IMR-90 (cell line): ENCODE results near the gene VSIG4. TPM values are rescaled to one million over a fixed set of nuclear protein-coding genes. Genes with fewer than 3 reads are reported as not detected.

Source experiments
- ATAC-seq: fragments of 200-7000 bp; cut with Tn5 transposase; 2 replicates; pipeline ENCODE4 v1.9.1; 2020; ENCODE audit warnings: low read depth, mild to moderate bottlenecking, moderate library complexity
- BruUV-seq: library from RNA; stranded (reverse); fragments of 400-500 nt; replicated peaks from 2 replicates; lab custom pipeline; 2021; lab: Mats Ljungman, UMichigan
- CTCF ChIA-PET: fragments of 300-600 bp; formaldehyde crosslinking; extraction: SDS; loops from one replicate; lab custom pipeline; 2021; ENCODE audit warnings: antibody characterized with exemption; lab: Yijun Ruan, JAX
- POLR2A ChIA-PET: fragments of 300-600 bp; sonication (Branson Sonifier 250); formaldehyde crosslinking; loops from one replicate; lab custom pipeline; 2022; ENCODE audit warnings: antibody characterized with exemption; ENCODE audit not compliant: unreplicated experiment; lab: Charles Lee
- DNase-seq: peaks from one replicate; pipeline ENCODE4 v3.0.0; 2013
- H2AFZ ChIP-seq: replicated peaks from 2 replicates; pipeline ENCODE3; 2013; ENCODE audit warnings: low read length, mild to moderate bottlenecking; ENCODE audit not compliant: poor library complexity
- H2AK5ac ChIP-seq: 2 replicates; pipeline ENCODE4 v1.6.1; 2013; ENCODE audit warnings: low read depth, low read length, inconsistent platforms
- H2AK9ac ChIP-seq: replicated peaks from 2 replicates; pipeline ENCODE3; 2013; ENCODE audit warnings: mild to moderate bottlenecking, low read depth, low read length, moderate library complexity; ENCODE audit not compliant: poor library complexity
- H2BK120ac ChIP-seq: 2 replicates; pipeline ENCODE4 v1.6.1; 2013; ENCODE audit warnings: low read depth, low read length, inconsistent platforms
- H2BK15ac ChIP-seq: 3 replicates; pipeline ENCODE4 v1.6.1; 2013; ENCODE audit warnings: low read depth, low read length, inconsistent platforms
- H2BK20ac ChIP-seq: 2 replicates; pipeline ENCODE4 v1.6.1; 2013; ENCODE audit warnings: low read depth, mild to moderate bottlenecking, inconsistent platforms, low read length, moderate library complexity
- H2BK5ac ChIP-seq: 2 replicates; pipeline ENCODE4 v1.6.1; 2013; ENCODE audit warnings: mild to moderate bottlenecking, low read depth, low read length, inconsistent platforms; ENCODE audit not compliant: poor library complexity, severe bottlenecking
- H3K14ac ChIP-seq: replicated peaks from 2 replicates; pipeline ENCODE4 v1.6.1; 2013; ENCODE audit warnings: low read depth, low read length, inconsistent platforms
- H3K18ac ChIP-seq: 2 replicates; pipeline ENCODE4 v1.6.1; 2013; ENCODE audit warnings: low read depth, low read length, control low read depth
- H3K23ac ChIP-seq: 2 replicates; pipeline ENCODE4 v1.6.1; 2013; ENCODE audit warnings: low read depth, low read length, inconsistent platforms
- H3K27ac ChIP-seq: 2 replicates; pipeline ENCODE4 v1.5.1; 2013; ENCODE audit warnings: mild to moderate bottlenecking, control low read depth, low read length; ENCODE audit not compliant: insufficient read depth
- H3K27me3 ChIP-seq: 2 replicates; pipeline ENCODE4 v1.6.1; 2013; ENCODE audit warnings: low read length; ENCODE audit not compliant: control insufficient read depth, insufficient read depth
- H3K36me3 ChIP-seq: 2 replicates; pipeline ENCODE4 v1.6.1; 2013; ENCODE audit warnings: low read length, mixed read lengths; ENCODE audit not compliant: control insufficient read depth, insufficient read depth
- H3K4ac ChIP-seq: 2 replicates; pipeline ENCODE4 v1.6.1; 2013; ENCODE audit warnings: low read depth, low read length, inconsistent platforms
- H3K4me1 ChIP-seq: 2 replicates; pipeline ENCODE4 v1.6.1; 2013; ENCODE audit warnings: low read length, mixed read lengths; ENCODE audit not compliant: control insufficient read depth, insufficient read depth
- H3K4me2 ChIP-seq: 2 replicates; pipeline ENCODE4 v1.6.1; 2013; ENCODE audit warnings: low read depth, mild to moderate bottlenecking, control low read depth, low read length, moderate library complexity
- H3K4me3 ChIP-seq: 2 replicates; pipeline ENCODE4 v1.5.1; 2013; ENCODE audit warnings: low read depth, mild to moderate bottlenecking, control low read depth, low read length, moderate library complexity; ENCODE audit not compliant: insufficient read depth
- H3K56ac ChIP-seq: 2 replicates; pipeline ENCODE4 v1.6.1; 2013; ENCODE audit warnings: low read length, inconsistent platforms; ENCODE audit not compliant: insufficient read depth; ENCODE audit errors: extremely low read depth
- H3K79me1 ChIP-seq, 2 experiments: 2 replicates each; pipeline ENCODE4 v1.6.1; 2013; ENCODE audit warnings: low read length in 2 of 2, inconsistent platforms in 1 of 2, low read depth in 1 of 2
- H3K9ac ChIP-seq: 2 replicates; pipeline ENCODE4 v1.6.1; 2013; ENCODE audit warnings: low read depth, low read length, control low read depth
- H3K9me1 ChIP-seq: 2 replicates; pipeline ENCODE4 v1.6.1; 2013; ENCODE audit warnings: low read length, inconsistent platforms; ENCODE audit not compliant: insufficient read depth
- H3K9me3 ChIP-seq: 2 replicates; pipeline ENCODE4 v1.6.1; 2013; ENCODE audit warnings: low read length; ENCODE audit not compliant: control insufficient read depth, insufficient read depth
- H4K20me1 ChIP-seq: 2 replicates; pipeline ENCODE4 v1.6.1; 2013; ENCODE audit warnings: low read length, inconsistent platforms; ENCODE audit not compliant: insufficient read depth
- H4K5ac ChIP-seq: 2 replicates; pipeline ENCODE4 v1.6.1; 2013; ENCODE audit warnings: mild to moderate bottlenecking, low read depth, low read length, control low read depth
- H4K8ac ChIP-seq, 2 experiments: 2 replicates each; pipeline ENCODE4 v1.6.1; 2013; ENCODE audit warnings: low read depth in 2 of 2, low read length in 2 of 2, control low read depth in 1 of 2, inconsistent platforms in 1 of 2
- H4K91ac ChIP-seq: 2 replicates; pipeline ENCODE4 v1.6.1; 2013; ENCODE audit warnings: low read depth, low read length, inconsistent platforms; ENCODE audit not compliant: insufficient read depth
- BHLHE40 ChIP-seq: fragments of 150-350 bp; IDR thresholded peaks from 2 replicates; pipeline ENCODE4 v1.6.1; 2016; ENCODE audit warnings: mild to moderate bottlenecking, low read depth, low read length
- CHD1 ChIP-seq: IDR thresholded peaks from 2 replicates; pipeline ENCODE4 v1.6.1; 2012; ENCODE audit warnings: low read depth, low read length, improper control_type of control experiment
- FOS ChIP-seq: fragments of 150-350 bp; IDR thresholded peaks from 2 replicates; pipeline ENCODE4 v1.6.1; 2016; ENCODE audit warnings: low read depth, low read length
- MXI1 ChIP-seq: IDR thresholded peaks from 2 replicates; pipeline ENCODE4 v1.6.1; 2012; ENCODE audit warnings: low read depth, mild to moderate bottlenecking, low read length, moderate library complexity, borderline replicate concordance
- NFE2L2 ChIP-seq: fragments of 150-350 bp; IDR thresholded peaks from 2 replicates; pipeline ENCODE4 v1.6.1; 2016; ENCODE audit warnings: low read depth, mild to moderate bottlenecking, low read length
- POLR2A ChIP-seq: IDR thresholded peaks from 2 replicates; pipeline ENCODE4 v1.6.1; 2012; ENCODE audit warnings: mild to moderate bottlenecking, low read depth, low read length
- RAD21 ChIP-seq: IDR thresholded peaks from 2 replicates; pipeline ENCODE4 v1.6.1; 2012; ENCODE audit warnings: low read length, improper control_type of control experiment
- RCOR1 ChIP-seq: IDR thresholded peaks from 2 replicates; pipeline ENCODE4 v1.6.1; 2012; ENCODE audit warnings: mild to moderate bottlenecking, low read length, improper control_type of control experiment; ENCODE audit not compliant: insufficient replicate concordance
- RFX5 ChIP-seq: IDR thresholded peaks from 2 replicates; pipeline ENCODE4 v1.8.0; 2012; ENCODE audit warnings: low read depth, mild to moderate bottlenecking, low read length, moderate library complexity
- SMC3 ChIP-seq: fragments of 150-350 bp; IDR thresholded peaks from 2 replicates; pipeline ENCODE4 v1.6.1; 2016; ENCODE audit warnings: low read depth, mild to moderate bottlenecking, antibody characterized with exemption, low read length, moderate library complexity
- dilution Hi-C: fragments of 300-500 bp; cut with HindIII; formaldehyde crosslinking; loops from one replicate; pipeline ENCODE4 v1.14.3; 2018; ENCODE audit warnings: low sequenced_read_pairs; ENCODE audit not compliant: unreplicated experiment
- in situ Hi-C: fragments of 300-500 bp; cut with MboI; formaldehyde crosslinking; loops from 3 replicates; pipeline ENCODE4 v1.14.3; 2019; ENCODE audit warnings: low sequenced_read_pairs, inconsistent platforms, mixed read lengths
- intact Hi-C: fragments of 100-400 bp; cut with micrococcal nuclease; formaldehyde crosslinking; loops from 2 replicates; pipeline ENCODE4 v1.10.0; 2022
- polyA plus RNA-seq, 3 experiments: library from polyadenylated mRNA; depleted of rRNA; stranded (reverse); fragments of >200 nt; gene quantifications; 2 replicates each; pipeline ENCODE4 v1.2.3, GENCODE V29; 2012; ENCODE audit warnings: low replicate concordance in 1 of 3
- total RNA-seq: library from RNA; depleted of rRNA; stranded (reverse); fragments of >200 nt; gene quantifications from 2 replicates; pipeline ENCODE4 v1.2.3, GENCODE V29; 2012

The VSIG4 gene
- total and polyA plus RNA-seq, 2 of the 4 experiments (the other 2 are of a cell fraction), result not detected

DNA sequence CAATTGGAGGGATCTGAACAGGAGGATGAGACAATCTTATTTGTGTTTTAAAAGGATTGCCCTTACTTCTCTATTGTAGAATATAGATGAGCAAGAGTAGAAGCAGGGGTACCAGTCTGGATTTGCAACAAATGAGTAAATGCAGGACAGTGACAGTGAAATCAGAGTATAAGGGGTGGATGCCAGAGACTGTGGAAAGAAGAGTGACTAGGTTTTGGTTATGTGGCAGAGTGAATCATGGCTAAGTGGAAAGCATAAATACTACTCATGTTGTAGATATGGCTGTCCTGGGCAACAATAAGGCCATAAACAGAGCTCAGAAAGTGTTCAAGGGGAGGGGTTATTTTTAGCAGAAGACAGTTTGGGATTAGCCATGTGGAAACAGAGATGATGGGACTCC, 6.0 kb upstream of the VSIG4 start:
- no peak overlapping the region for H4K91ac ChIP-seq
- H3K14ac ChIP-seq, result no peak overlapping the region
- no peaks in the 10 kb centered on the region for H3K79me1 ChIP-seq
- POLR2A ChIA-PET, result no interaction called here
- no peak overlapping the region for H3K4me3 ChIP-seq
- ATAC-seq, result no peak
- BruUV-seq, result no TSS peak
- TF ChIP-seq POLR2A (no peak), CHD1 (no peak), NFE2L2 (no peak), BHLHE40 (no peak), MXI1 (no peak), SMC3 (no peak), RFX5 (no peak), RAD21 (no peak), RCOR1 (no peak), FOS (no peak)
- CTCF ChIA-PET, result no interaction called here
- H3K18ac ChIP-seq, result no peak overlapping the region
- dilution Hi-C loops, result no loop called here
- no peak overlapping the region for H2AFZ ChIP-seq
- H2AK9ac ChIP-seq, result no peak overlapping the region
- no peaks in the 10 kb centered on the region; the same call in 1 of the 2 replicates for H3K27me3 ChIP-seq
- no peaks in the 10 kb centered on the region for H3K4me1 ChIP-seq
- no peak overlapping the region for H2BK120ac ChIP-seq
- intact Hi-C loops, result no loop called here
- no peaks in the 10 kb centered on the region for H3K9me1 ChIP-seq
- no peak overlapping the region for H4K5ac ChIP-seq
- H3K9ac ChIP-seq, result no peak overlapping the region
- H3K27ac ChIP-seq, result no peak overlapping the region
- H2BK20ac ChIP-seq, result no peak overlapping the region
- DNase-seq, result no peak
- no peaks in the 10 kb centered on the region for H4K20me1 ChIP-seq
- no peak overlapping the region for H4K8ac ChIP-seq
- H3K4me2 ChIP-seq, result no peak overlapping the region
- H3K56ac ChIP-seq, result no peak overlapping the region
- no peak overlapping the region for H2BK15ac ChIP-seq
- no peak overlapping the region for H3K23ac ChIP-seq
- no peak overlapping the region for H2AK5ac ChIP-seq
- in situ Hi-C loops, result no loop called here
- no peaks in the 10 kb centered on the region for H3K36me3 ChIP-seq
- no peak overlapping the region for H2BK5ac ChIP-seq
- H3K9me3 ChIP-seq, result no peaks in the 10 kb centered on the region
- H3K4ac ChIP-seq, result no peak overlapping the region
